DMS53 (cell line): ENCODE measurements around the gene MDFI.

Source experiments
- DNase-seq: peaks from one replicate; lab custom pipeline; 2025; lab: John Stamatoyannopoulos, UW

MDFI gene

GRCh38 chr6:41688256-41688965 lies 50.1 kb downstream of the MDFI start:
- DNase-seq, result no peak

GRCh38 chr6:41689171-41690008 lies 51.1 kb downstream of the MDFI start:
- no peak for DNase-seq

GRCh38 chr6:41690541-41691330 lies 52.5 kb downstream of the MDFI start:
- no peak for DNase-seq

GRCh38 chr6:41691426-41692079 lies 53.3 kb downstream of the MDFI start:
- no peak for DNase-seq

- no peak for DNase-seq
Observed at GRCh38 chr6:41692080-41692675, 53.9 kb downstream of the MDFI start.

- no peak for DNase-seq
Observed at GRCh38 chr6:41692730-41693129, 54.5 kb downstream of the MDFI start.

GRCh38 chr6:41693281-41694240 lies 55.3 kb downstream of the MDFI start:
- no peak for DNase-seq

- DNase-seq, result peak; percentile 13
Observed at GRCh38 chr6:41694815-41695526, 56.7 kb downstream of the MDFI start.

- DNase-seq, result no peak
Observed at GRCh38 chr6:41695825-41696224, 57.6 kb downstream of the MDFI start.

- DNase-seq, result no peak
Observed at GRCh38 chr6:41696788-41697187, 58.5 kb downstream of the MDFI start.

GRCh38 chr6:41697861-41698781 lies 59.9 kb downstream of the MDFI start:
- DNase-seq, result no peak

- DNase-seq, result no peak
Observed at GRCh38 chr6:41699063-41699462, 60.8 kb downstream of the MDFI start.

- DNase-seq, result no peak
Observed at GRCh38 chr6:41700463-41701347, 62.4 kb downstream of the MDFI start.

- no peak for DNase-seq
Observed at GRCh38 chr6:41702089-41702745, 63.9 kb downstream of the MDFI start.

- no peak for DNase-seq
Observed at GRCh38 chr6:41702771-41703494, 64.7 kb downstream of the MDFI start.
